LNCAP (cell line): ENCODE data around the gene LMNTD1.

Source experiments
- TF ChIP-seq, protein P1 (sequence below): fragments of 450-650 bp; IDR thresholded peaks from 2 replicates; pipeline ENCODE4 v1.5.1; 2017; ENCODE audit warnings: mild to moderate bottlenecking

Gene LMNTD1

DNA sequence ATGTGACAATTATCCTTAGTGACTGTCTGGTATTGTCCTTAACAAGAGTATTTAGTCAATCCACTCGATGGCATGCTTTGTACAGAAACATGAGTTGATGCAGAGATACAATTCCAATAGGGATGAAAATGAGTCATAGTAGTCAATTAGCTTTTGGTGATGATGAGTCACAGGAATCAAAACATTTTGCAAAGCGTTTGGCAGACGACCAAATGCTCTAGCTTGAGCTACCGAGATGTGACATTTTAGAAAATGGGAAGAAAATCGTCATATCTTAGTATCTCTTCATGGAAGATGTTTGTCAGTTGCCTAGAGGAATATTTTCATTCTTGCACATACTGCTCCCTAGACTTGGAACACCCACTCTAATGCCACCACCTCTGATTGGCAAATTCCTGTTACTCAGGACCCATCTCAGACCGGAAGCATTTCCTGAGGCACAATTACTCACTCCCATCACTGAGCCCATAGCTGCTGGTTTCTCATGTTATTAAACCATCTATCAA, 95.0 kb downstream of the LMNTD1 start:
- TF ChIP-seq, protein P1, sequence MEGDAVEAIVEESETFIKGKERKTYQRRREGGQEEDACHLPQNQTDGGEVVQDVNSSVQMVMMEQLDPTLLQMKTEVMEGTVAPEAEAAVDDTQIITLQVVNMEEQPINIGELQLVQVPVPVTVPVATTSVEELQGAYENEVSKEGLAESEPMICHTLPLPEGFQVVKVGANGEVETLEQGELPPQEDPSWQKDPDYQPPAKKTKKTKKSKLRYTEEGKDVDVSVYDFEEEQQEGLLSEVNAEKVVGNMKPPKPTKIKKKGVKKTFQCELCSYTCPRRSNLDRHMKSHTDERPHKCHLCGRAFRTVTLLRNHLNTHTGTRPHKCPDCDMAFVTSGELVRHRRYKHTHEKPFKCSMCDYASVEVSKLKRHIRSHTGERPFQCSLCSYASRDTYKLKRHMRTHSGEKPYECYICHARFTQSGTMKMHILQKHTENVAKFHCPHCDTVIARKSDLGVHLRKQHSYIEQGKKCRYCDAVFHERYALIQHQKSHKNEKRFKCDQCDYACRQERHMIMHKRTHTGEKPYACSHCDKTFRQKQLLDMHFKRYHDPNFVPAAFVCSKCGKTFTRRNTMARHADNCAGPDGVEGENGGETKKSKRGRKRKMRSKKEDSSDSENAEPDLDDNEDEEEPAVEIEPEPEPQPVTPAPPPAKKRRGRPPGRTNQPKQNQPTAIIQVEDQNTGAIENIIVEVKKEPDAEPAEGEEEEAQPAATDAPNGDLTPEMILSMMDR: no peak

DNA sequence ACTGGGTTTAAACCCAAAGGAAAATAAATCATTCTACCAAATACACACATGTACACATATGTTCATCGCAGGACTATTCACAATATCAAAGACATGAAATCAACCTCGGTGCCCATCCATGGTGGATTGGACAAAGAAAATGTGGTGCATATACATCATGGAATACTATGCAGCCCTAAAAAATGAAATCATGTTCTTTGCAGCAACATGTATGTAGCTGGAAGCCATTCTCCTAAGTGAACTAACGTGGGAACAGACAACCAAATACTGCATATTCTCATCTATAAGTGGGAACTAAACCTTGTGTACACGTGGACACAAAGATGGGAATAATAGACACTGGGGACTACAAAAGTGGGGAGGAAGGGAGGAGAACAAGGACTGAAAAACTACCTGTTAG, 96.6 kb downstream of the LMNTD1 start:
- TF ChIP-seq, protein P1: no peak

DNA sequence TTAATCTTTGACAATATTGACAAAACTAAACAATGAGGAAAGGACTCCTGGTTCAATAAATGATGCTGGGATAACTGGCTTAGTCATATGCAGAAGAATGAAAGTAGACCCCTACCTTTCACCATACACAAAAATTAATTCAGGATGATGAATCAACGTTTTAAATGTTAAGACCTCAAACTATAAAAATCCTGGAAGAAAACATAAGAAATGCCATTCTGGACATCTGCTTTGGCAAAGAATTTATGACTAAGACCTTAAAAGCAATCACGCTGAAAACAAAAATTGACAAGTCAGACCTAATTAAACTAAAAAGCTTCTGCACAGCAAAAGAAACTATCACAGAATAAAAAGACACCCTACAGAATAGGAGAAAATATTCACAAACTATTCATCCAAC, 97.4 kb downstream of the LMNTD1 start:
- TF ChIP-seq, protein P1: no peak

DNA sequence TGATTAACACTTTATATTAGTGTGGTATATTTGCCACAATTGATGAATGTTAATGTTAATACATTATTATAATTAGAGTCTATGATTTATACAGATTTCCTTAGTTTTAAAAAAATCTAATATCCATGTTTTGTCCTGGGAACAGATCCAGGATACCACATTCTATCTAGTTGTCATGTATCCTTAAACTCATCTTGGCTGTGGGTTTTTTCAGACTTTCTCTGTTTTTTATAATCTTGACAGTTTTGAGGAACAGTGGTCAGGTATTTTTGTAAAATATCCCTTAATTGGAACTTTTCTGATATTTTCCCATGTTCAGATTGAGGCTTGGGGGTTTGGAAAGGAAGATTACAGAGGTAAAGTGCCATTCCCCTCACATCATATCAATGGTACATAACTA, 104.1 kb downstream of the LMNTD1 start:
- TF ChIP-seq, protein P1: no peak

DNA sequence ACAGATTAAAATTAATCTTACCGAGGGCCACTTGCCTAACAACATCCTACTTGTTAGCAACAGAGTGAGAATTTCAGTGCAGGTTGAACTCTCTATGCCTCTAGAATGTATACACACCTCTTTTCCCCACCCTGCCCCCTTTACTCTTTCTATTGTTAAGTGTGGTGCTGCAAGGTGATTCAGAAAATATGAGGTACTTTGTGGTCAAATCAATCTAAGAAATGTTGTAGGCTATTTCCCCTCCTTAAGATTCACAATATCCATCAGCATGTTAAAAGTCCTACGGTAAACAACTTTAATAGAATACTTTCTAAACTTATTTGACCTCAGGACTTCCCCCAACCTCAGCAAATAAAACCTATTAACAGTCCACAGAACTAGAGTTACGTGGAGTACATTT, 106.0 kb downstream of the LMNTD1 start:
- TF ChIP-seq, protein P1: no peak

DNA sequence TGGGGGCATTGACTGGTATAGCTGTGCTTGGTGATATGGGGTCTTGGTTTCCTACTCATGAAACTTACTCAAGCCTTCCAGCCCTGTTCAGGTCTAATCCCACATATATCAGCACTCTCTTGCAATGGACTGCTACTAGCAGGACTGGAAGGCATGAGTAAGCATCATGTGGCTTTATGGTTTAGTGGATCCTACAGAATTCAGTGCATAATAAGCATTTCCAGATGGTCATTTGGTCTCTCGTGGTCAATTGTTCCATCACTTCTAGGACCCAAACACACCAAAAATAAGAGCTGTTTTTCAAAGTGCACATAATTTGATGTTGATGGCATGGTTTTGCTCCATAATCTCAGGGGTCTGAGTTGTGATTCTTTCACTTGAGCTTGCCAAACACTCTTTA, 114.4 kb downstream of the LMNTD1 start:
- TF ChIP-seq, protein P1: no peak

DNA sequence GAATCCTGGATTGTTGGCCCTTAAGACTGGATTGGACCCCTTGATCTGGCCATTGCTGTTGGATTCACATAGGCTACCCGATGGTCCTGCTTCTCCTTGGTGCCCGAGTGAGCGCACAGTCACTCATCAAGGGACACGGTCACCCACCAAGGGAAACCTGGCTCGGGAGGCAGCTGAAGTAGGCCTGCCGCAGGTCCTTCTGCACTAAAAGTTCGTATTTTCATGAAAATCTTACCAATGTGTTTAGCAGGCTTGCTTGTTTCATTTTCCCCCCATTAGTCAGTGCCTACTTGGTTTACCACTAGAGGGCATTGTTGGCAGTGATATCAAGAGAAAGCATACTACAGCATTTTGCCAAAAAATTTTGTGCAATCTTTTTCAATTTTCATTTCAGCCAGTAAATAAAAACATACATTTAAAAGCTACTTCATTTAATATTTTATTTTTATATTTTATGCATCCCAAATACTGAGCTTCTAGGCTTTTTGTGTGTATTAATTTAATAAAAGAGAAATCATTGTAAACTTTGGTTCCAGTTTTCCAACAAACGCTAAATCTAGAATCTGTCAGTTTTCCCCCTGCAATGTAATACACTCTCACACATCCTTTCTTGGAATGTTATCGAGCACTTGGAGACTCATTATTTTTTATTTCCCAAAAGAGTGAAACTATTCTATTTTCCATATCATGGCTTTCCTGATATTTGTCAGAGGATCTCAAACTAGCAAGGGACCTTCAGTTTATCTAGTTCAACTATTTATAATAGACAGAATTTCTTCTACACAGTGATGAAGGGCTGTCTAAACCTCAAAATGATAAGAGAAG, 116.7 kb downstream of the LMNTD1 start:
- TF ChIP-seq, protein P1: peak; percentile 88
